HG03108 (cell line): ENCODE data around the gene EXOSC6.
"Not testable (repeated sequence)": the region's sequence is repeated elsewhere in the genome, so short reads cannot be mapped to it uniquely, and the experiment has no call there.

ENCODE experiments used
- ATAC-seq: cut with Tn5 transposase; IDR thresholded peaks from one replicate; pipeline ENCODE4 v1.9.1; 2021; ENCODE audit warnings: moderate library complexity; ENCODE audit not compliant: unreplicated experiment

Gene EXOSC6

GRCh38 chr16:70200063-70200462 lies 51.7 kb downstream of the EXOSC6 start:
- ATAC-seq = not testable (repeated sequence)

- ATAC-seq = not testable (repeated sequence)
Measured at GRCh38 chr16:70199170-70199569, 52.6 kb downstream of the EXOSC6 start.

- ATAC-seq = not testable (repeated sequence)
Measured at GRCh38 chr16:70198666-70199065, 53.1 kb downstream of the EXOSC6 start.

- ATAC-seq = not testable (repeated sequence)
Measured at GRCh38 chr16:70198230-70198629, 53.5 kb downstream of the EXOSC6 start.

GRCh38 chr16:70197611-70198010 lies 54.1 kb downstream of the EXOSC6 start:
- ATAC-seq = not testable (repeated sequence)
